Transverse colon (tissue), 4 donors: ENCODE results near the gene NUDT6. TPM values are rescaled to one million over a fixed set of nuclear protein-coding genes. Genes with fewer than 3 reads are reported as not detected.

Experiments
- DNase-seq: peaks from one replicate; pipeline ENCODE4 v3.0.0-alpha.2; 2019
- H3K27ac ChIP-seq, 4 donors: fragments of 200-600 bp; sonication (generic); 2 replicates each; pipeline ENCODE4 v1.5.1; 2016 to 2018; ENCODE audit warnings: inconsistent platforms in 4 of 4
- H3K27me3 ChIP-seq: fragments of 200-600 bp; sonication (generic); 2 replicates; pipeline ENCODE4 v1.5.1; 2017; ENCODE audit warnings: inconsistent platforms
- H3K36me3 ChIP-seq, 4 donors: fragments of 200-600 bp; sonication (generic); 2 replicates each; pipeline ENCODE4 v1.5.1; 2017 to 2019; ENCODE audit warnings: inconsistent platforms in 4 of 4
- H3K4me1 ChIP-seq, 4 donors: fragments of 200-600 bp; sonication (generic); 2 replicates each; pipeline ENCODE4 v1.5.1; 2017 to 2020; ENCODE audit warnings: inconsistent platforms in 4 of 4
- H3K4me3 ChIP-seq, 4 donors: fragments of 200-600 bp; sonication (generic); 1 replicate in 1 of 4; 2 replicates in 3 of 4; pipeline versions ENCODE4 v1.5.1 to v1.6.1; 2017 to 2019; ENCODE audit warnings: inconsistent platforms in 4 of 4
- H3K9me3 ChIP-seq, 2 donors: fragments of 200-600 bp; sonication (generic); 2 replicates each; pipeline ENCODE4 v1.5.1; 2017 to 2019; ENCODE audit warnings: inconsistent platforms in 2 of 2
- CTCF ChIP-seq, 5 experiments: fragments of 200-600 bp in 3 of 5; fragments of 450-650 bp in 2 of 5; sonication (generic) in 3 of 5; IDR thresholded peaks; 1 replicate in 2 of 5; 2 replicates in 3 of 5; pipeline ENCODE4 v1.5.1; 2016 to 2017; ENCODE audit warnings: antibody characterized with exemption in 5 of 5, inconsistent platforms in 3 of 5, mild to moderate bottlenecking in 2 of 5, moderate library complexity in 1 of 5
- EP300 ChIP-seq: sonication (generic); formaldehyde crosslinking; IDR thresholded peaks from one replicate; pipeline ENCODE4 v1.6.1; 2017; ENCODE audit warnings: antibody characterized with exemption, low read depth
- POLR2A ChIP-seq: fragments of 450-650 bp; IDR thresholded peaks from one replicate; pipeline ENCODE4 v1.6.1; 2016; ENCODE audit warnings: antibody characterized with exemption, mild to moderate bottlenecking, moderate library complexity
- POLR2AphosphoS5 ChIP-seq, 3 donors: sonication (generic); formaldehyde crosslinking; IDR thresholded peaks; one replicate each; pipeline ENCODE4 v1.6.1; 2016; ENCODE audit warnings: antibody characterized with exemption in 3 of 3
- WGBS, 2 donors: methylation state at CpG; one replicate each; pipeline ENCODE4 v1.1.5; 2018; ENCODE audit warnings: low coverage in 1 of 2; 5-methylcytosine and 5-hydroxymethylcytosine counted together
- in situ Hi-C, 4 donors: fragments of 200-750 bp; cut with MboI; loops; one replicate each; pipeline versions ENCODE4 v1.15.0 to v1.15.1; 2017; ENCODE audit warnings: low sequenced_read_pairs in 3 of 4, low pct_ligation_motif_present in 1 of 4, low pct_unique_long_range_greater_than_20kb in 1 of 4
- intact Hi-C: fragments of 100-400 bp; cut with DNase I; formaldehyde crosslinking; loops from one replicate; pipeline ENCODE4 v1.15.1; 2023; ENCODE audit warnings: low total_unique reads
- total RNA-seq, 4 donors: library from RNA; depleted of rRNA; stranded (reverse); fragments of >200 nt; gene quantifications; one replicate each; pipeline ENCODE4 v1.1.0, GENCODE V29; 2016

The NUDT6 gene, protein sequence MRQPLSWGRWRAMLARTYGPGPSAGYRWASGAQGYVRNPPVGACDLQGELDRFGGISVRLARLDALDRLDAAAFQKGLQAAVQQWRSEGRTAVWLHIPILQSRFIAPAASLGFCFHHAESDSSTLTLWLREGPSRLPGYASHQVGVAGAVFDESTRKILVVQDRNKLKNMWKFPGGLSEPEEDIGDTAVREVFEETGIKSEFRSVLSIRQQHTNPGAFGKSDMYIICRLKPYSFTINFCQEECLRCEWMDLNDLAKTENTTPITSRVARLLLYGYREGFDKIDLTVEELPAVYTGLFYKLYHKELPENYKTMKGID
- total RNA-seq = 10 to 100 TPM in 2 of 4 donors, 1 to 10 TPM in 2; 2.2 to 13.5 (median 7.3) TPM

GRCh38 chr4:122921971-122922876 lies at the start of gene NUDT6:
NUDT6 (minus strand) TSS chr4:122922597; CDS start chr4:122922572, 25 bp downstream.
- Histone ChIP-seq H3K4me1 (peaks cover 0 to 22% (median 9%) of the 10 kb centered on the region in 4 donors), H3K36me3 (no peaks in the 10 kb centered on the region), H3K27me3 (no peaks in the 10 kb centered on the region), H3K9me3 (no peaks in the 10 kb centered on the region), H3K27ac (peak within 1 kb of the TSS; percentile 77 to 93 (median 88)), H3K4me3 (peak within 1 kb of the TSS; percentile 63 to 83 (median 72))
- in situ Hi-C loops (loop anchor here (10.0 to 25.0 kb wide), 4 partner anchors 157 to 335 kb away; no protein-coding TSS in a partner anchor), intact Hi-C loops (loop anchor here (5.0 to 10.0 kb wide), 2 partner anchors 95 to 317 kb away; partner anchors contain the start of gene FGF2)
- no peak for TF ChIP-seq POLR2A
- TF ChIP-seq POLR2AphosphoS5 (IDR thresholded peaks at IDR 0.05) = peak in 1 of 3 donors; percentile 18
- peak in 1 of 5 experiments; percentile 1 for TF ChIP-seq CTCF (IDR thresholded peaks at IDR 0.05)
- 0% methylated on average over 29 of the region's 63 CpGs; no CpG with 5 or more reads in 1 of the 2 donors for WGBS, 2 donors
- peak; percentile 61 for DNase-seq

DNA sequence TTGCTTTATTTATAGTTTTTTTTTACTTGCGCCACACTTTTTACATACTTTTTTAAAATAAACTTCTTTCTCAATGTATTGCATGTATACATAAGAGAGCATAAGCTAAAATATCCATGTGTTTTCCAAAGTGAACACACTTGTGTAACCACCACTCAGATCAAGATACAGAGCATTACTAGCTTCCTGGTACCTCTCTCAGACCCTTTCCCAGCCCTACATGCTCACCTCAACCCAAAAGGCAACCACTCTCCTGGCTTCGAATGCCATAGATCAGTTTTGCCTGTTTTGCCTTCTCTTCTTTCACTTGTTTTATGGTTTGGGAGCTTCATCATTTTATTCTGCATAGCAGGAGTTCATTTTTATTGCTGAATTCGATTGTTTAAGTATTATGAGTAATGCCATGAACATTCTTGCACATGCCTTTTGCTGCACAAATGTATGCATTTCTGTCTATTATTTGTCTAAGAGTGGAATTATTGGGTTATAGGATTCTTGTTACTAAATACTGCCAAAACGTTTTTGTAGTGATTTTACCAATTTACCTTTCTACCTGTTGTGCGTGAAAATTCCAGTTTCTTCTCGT lies 45.9 kb upstream of the NUDT6 start:
- Histone ChIP-seq H3K4me3 (no peak overlapping the region), H3K27me3 (no peaks in the 10 kb centered on the region), H3K4me1 (no peaks in the 10 kb centered on the region), H3K27ac (no peak overlapping the region), H3K36me3 (no peaks in the 10 kb centered on the region), H3K9me3 (no peaks in the 10 kb centered on the region)
- TF ChIP-seq POLR2AphosphoS5 (IDR thresholded peaks at IDR 0.05) = no peak
- TF ChIP-seq POLR2A = no peak
- no peak for TF ChIP-seq EP300
- no peak for TF ChIP-seq CTCF (IDR thresholded peaks at IDR 0.05)
- DNase-seq = no peak
- in situ Hi-C loops (no loop called here), intact Hi-C loops (no loop called here)
- 64 to 65% methylated on average over 6 of the region's 6 CpGs for WGBS, 2 donors

- intact Hi-C loops (no loop called here), in situ Hi-C loops (no loop called here)
- Histone ChIP-seq H3K9me3 (no peaks in the 10 kb centered on the region), H3K4me3 (no peak overlapping the region), H3K36me3 (no peaks in the 10 kb centered on the region), H3K4me1 (no peaks in the 10 kb centered on the region), H3K27me3 (no peaks in the 10 kb centered on the region), H3K27ac (no peak overlapping the region)
- TF ChIP-seq POLR2A = no peak
- no peak for TF ChIP-seq EP300
- TF ChIP-seq CTCF (IDR thresholded peaks at IDR 0.05) = no peak
- TF ChIP-seq POLR2AphosphoS5 (IDR thresholded peaks at IDR 0.05) = no peak
- 94% methylated on average over 3 of the region's 3 CpGs for WGBS, 2 donors
- no peak for DNase-seq
Measured at GRCh38 chr4:122967231-122967630, 44.8 kb upstream of the NUDT6 start.

DNA sequence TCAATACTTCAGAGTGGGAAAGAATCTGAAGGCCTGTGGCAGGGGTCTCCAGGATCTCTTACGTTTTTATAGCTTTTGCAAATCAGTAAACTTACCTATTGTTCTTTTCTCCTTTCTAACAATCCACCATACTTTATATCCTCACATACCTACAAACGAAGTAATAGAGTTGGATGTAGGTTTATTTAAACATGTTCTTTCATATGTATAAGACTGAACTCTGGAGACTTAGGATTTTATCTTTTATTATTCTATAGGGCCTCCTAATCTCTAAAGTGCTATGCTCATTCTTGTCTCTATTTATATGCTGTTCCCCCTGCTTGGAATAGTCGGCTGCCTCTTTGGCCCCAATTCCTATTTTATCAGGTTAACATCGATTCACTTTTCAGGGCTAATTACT lies 43.8 kb upstream of the NUDT6 start:
- WGBS, 2 donors = 91 to 97% methylated on average over 4 of the region's 4 CpGs
- TF ChIP-seq POLR2A = no peak
- DNase-seq = no peak
- H3K4me1 ChIP-seq = no peaks in the 10 kb centered on the region
- no peaks in the 10 kb centered on the region for H3K9me3 ChIP-seq
- no peak overlapping the region for H3K27ac ChIP-seq
- intact Hi-C loops (no loop called here), in situ Hi-C loops (no loop called here)
- H3K36me3 ChIP-seq = no peaks in the 10 kb centered on the region
- no peak overlapping the region for H3K4me3 ChIP-seq
- H3K27me3 ChIP-seq = no peaks in the 10 kb centered on the region
